Measurements from ENCODE around the gene TBC1D22A. TPM values are rescaled to one million over a fixed set of nuclear protein-coding genes. Genes with fewer than 3 reads are reported as not detected.

TBC1D22A gene
- total RNA-seq, 4 donors from 2014 or later = 16.2 to 22.2 (median 17.8) TPM

- TF ChIP-seq EP300 (IDR thresholded peaks at IDR 0.05) (no peak), POLR2A (IDR thresholded peaks at IDR 0.05) (no peak), POLR2AphosphoS5 (IDR thresholded peaks at IDR 0.05) (no peak), CTCF (IDR thresholded peaks at IDR 0.05) (no peak)
- WGBS, 2 donors (ENCODE audit: low coverage in 1 of 2) = 80 to 100% methylated on average over 1 of the region's 2 CpGs
Measured at GRCh38 chr22:47100019-47100418, 337.6 kb downstream of the TBC1D22A start.

GRCh38 chr22:47100646-47101200 lies 338.3 kb downstream of the TBC1D22A start:
- WGBS, 2 donors (ENCODE audit: low coverage in 1 of 2) = 78 to 88% methylated on average over 4 to 12 of the region's 15 CpGs
- H3K9me3 ChIP-seq = no peaks in the 10 kb centered on the region
- peaks cover 0 to 10% of the 10 kb centered on the region in 2 donors for H3K36me3 ChIP-seq
- no peak for TF ChIP-seq EP300 (IDR thresholded peaks at IDR 0.05)
- TF ChIP-seq POLR2A (IDR thresholded peaks at IDR 0.05) = no peak
- TF ChIP-seq POLR2AphosphoS5 (IDR thresholded peaks at IDR 0.05) = no peak
- no peak for TF ChIP-seq CTCF (IDR thresholded peaks at IDR 0.05)
- H3K27ac ChIP-seq = no peak overlapping the region
- no peak for ATAC-seq
- H3K4me3 ChIP-seq = no peak overlapping the region
- no peaks in the 10 kb centered on the region for H3K27me3 ChIP-seq
- no peaks in the 10 kb centered on the region for H3K4me1 ChIP-seq

More at GRCh38 chr22:47100019-47100418, 337.6 kb downstream of the TBC1D22A start:
- Histone ChIP-seq H3K9me3 (no peaks in the 10 kb centered on the region), H3K4me1 (no peaks in the 10 kb centered on the region), H3K4me3 (no peak overlapping the region), H3K36me3 (peaks cover 0 to 10% of the 10 kb centered on the region in 2 donors), H3K27ac (no peak overlapping the region), H3K27me3 (no peaks in the 10 kb centered on the region)
- no peak for ATAC-seq

DNA sequence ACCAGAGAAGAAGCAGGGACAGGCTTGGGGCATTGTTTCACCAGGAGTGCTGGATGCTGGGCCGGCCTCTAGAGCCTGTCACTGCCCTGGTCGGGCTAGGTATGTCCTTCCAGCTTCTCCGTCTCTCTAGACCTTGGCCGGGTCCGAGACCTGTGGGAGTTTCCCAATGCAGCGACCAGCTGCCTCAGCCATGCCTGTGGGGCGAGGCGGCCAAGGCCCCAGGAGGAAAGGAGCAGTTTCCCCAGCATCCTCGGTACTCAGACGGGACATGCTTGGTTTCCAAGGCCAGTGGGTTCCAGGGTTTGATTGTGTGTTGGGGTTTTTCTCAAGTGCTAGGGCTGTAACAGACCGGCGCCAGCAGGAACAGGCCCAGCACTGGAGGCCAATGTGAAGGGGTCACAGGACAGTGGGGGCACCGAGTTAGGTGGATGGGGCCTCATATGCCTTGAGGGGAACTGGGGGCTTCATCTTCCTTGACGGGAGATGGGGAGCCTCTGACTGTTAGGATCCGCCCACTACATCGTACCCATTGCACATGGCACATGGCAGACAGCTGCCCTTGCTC lies 339.0 kb downstream of the TBC1D22A start:
- ATAC-seq = no peak
- 83 to 100% methylated on average over 1 of the region's 16 CpGs for WGBS, 2 donors (ENCODE audit: low coverage in 1 of 2)
- H3K36me3 ChIP-seq = peaks cover 0 to 10% of the 10 kb centered on the region in 2 donors
- H3K27ac ChIP-seq = no peak overlapping the region
- H3K4me3 ChIP-seq = no peak overlapping the region
- no peaks in the 10 kb centered on the region for H3K9me3 ChIP-seq
- H3K4me1 ChIP-seq = no peaks in the 10 kb centered on the region
- H3K27me3 ChIP-seq = no peaks in the 10 kb centered on the region
- TF ChIP-seq POLR2AphosphoS5 (IDR thresholded peaks at IDR 0.05) = no peak
- no peak for TF ChIP-seq CTCF (IDR thresholded peaks at IDR 0.05)
- TF ChIP-seq EP300 (IDR thresholded peaks at IDR 0.05) = no peak

DNA sequence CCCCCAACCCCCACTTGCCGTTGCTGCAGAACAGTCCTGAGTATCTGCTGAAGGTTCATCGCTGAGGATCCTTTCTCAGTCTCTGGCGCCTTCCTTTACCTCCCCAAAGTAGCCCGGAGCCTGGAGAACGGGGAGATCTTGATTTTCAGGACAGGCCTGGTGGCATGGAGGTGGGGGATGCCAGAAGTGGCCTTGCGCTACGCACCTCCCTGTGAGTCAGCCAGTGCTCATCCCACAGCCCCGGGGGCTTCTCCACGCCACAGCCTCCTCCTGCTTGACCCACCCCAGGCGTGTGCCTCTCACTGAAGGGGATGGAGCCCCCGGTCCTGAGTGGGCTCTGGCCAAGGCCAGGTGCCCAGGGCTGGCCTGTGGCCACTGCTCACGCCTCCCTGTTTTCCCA lies 339.6 kb downstream of the TBC1D22A start:
- H3K36me3 ChIP-seq = peaks cover 0 to 10% of the 10 kb centered on the region in 2 donors
- no peak overlapping the region for H3K4me3 ChIP-seq
- no peaks in the 10 kb centered on the region for H3K27me3 ChIP-seq
- ATAC-seq = no peak
- H3K4me1 ChIP-seq = no peaks in the 10 kb centered on the region
- H3K9me3 ChIP-seq = no peaks in the 10 kb centered on the region
- no peak for TF ChIP-seq CTCF (IDR thresholded peaks at IDR 0.05)
- H3K27ac ChIP-seq = no peak overlapping the region
- WGBS, 2 donors (ENCODE audit: low coverage in 1 of 2) = 80 to 91% methylated on average over 1 to 6 of the region's 12 CpGs

GRCh38 chr22:47102648-47103047 lies 340.2 kb downstream of the TBC1D22A start:
- Histone ChIP-seq H3K4me1 (no peaks in the 10 kb centered on the region), H3K4me3 (no peak overlapping the region), H3K36me3 (peaks cover 0 to 10% of the 10 kb centered on the region in 2 donors), H3K27me3 (no peaks in the 10 kb centered on the region), H3K27ac (no peak overlapping the region), H3K9me3 (no peaks in the 10 kb centered on the region)
- ATAC-seq = no peak
- TF ChIP-seq CTCF (IDR thresholded peaks at IDR 0.05) = no peak
- no peak for TF ChIP-seq POLR2AphosphoS5 (IDR thresholded peaks at IDR 0.05)
- TF ChIP-seq EP300 (IDR thresholded peaks at IDR 0.05) = no peak
- TF ChIP-seq POLR2A (IDR thresholded peaks at IDR 0.05) = no peak
- WGBS, 2 donors (ENCODE audit: low coverage in 1 of 2) = 75 to 100% methylated on average over 1 to 2 of the region's 2 CpGs

All from gastroesophageal sphincter (tissue), 4 donors.